GM06990 (cell line): Measurements from ENCODE around the gene CHAT.
A peak's percentile ranks its signal among the peaks of the same experiment; 100 is the strongest.
"Not testable (repeated sequence)": the region's sequence is repeated elsewhere in the genome, so short reads cannot be mapped to it uniquely, and the experiment has no call there.

Experiments
- DNase-seq: peaks from one replicate; pipeline ENCODE4 v3.0.0-alpha.2; 2011; ENCODE audit not compliant: insufficient read length; ENCODE audit errors: extremely low read depth
- H3K27me3 ChIP-seq: replicated peaks from 2 replicates; pipeline ENCODE4 v1.6.0; 2011; ENCODE audit warnings: low read length; ENCODE audit not compliant: control insufficient read depth, insufficient read depth
- H3K36me3 ChIP-seq: 2 replicates; pipeline ENCODE4 v1.5.1; 2011; ENCODE audit warnings: low read length; ENCODE audit not compliant: control insufficient read depth, insufficient read depth
- H3K4me3 ChIP-seq: replicated peaks from 2 replicates; pipeline ENCODE4 v1.5.1; 2011; ENCODE audit warnings: low read depth, mild to moderate bottlenecking, control low read depth, low read length
- TF ChIP-seq, protein P1 (sequence below): IDR thresholded peaks from 2 replicates; pipeline ENCODE4 v1.5.1; 2011; ENCODE audit warnings: low read length, control low read depth, mild to moderate bottlenecking, inconsistent platforms; ENCODE audit not compliant: insufficient read depth, poor library complexity, severe bottlenecking

CHAT gene

DNA sequence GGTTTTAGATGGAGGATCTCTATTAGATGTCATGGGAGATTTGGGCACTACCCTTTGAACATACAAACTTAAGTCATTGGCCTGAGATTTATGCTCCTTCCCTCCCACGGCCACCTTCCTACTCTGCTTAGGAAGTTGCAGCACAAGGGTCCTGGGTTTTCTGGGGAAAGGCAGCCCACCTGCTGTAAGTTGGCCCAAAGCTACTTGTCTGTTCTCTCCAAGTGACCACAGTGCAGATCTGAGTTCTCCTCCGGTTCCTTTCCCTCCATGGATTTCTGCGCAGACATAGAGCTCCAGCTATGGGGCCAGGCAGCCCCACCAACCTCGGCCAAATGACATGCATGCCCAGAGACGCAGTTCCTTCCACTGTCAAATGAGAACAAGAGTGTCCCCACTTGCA lies 52.8 kb downstream of the CHAT start:
- Histone ChIP-seq H3K36me3 (no peaks in the 10 kb centered on the region), H3K27me3 (no peaks in the 10 kb centered on the region; the same call in 1 of the 2 replicates), H3K4me3 (no peak overlapping the region)
- TF ChIP-seq, protein P1, sequence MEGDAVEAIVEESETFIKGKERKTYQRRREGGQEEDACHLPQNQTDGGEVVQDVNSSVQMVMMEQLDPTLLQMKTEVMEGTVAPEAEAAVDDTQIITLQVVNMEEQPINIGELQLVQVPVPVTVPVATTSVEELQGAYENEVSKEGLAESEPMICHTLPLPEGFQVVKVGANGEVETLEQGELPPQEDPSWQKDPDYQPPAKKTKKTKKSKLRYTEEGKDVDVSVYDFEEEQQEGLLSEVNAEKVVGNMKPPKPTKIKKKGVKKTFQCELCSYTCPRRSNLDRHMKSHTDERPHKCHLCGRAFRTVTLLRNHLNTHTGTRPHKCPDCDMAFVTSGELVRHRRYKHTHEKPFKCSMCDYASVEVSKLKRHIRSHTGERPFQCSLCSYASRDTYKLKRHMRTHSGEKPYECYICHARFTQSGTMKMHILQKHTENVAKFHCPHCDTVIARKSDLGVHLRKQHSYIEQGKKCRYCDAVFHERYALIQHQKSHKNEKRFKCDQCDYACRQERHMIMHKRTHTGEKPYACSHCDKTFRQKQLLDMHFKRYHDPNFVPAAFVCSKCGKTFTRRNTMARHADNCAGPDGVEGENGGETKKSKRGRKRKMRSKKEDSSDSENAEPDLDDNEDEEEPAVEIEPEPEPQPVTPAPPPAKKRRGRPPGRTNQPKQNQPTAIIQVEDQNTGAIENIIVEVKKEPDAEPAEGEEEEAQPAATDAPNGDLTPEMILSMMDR = no peak
- no peak for DNase-seq

GRCh38 chr10:49667991-49668390 lies 54.2 kb downstream of the CHAT start:
- TF ChIP-seq, protein P1 = no peak
- H3K36me3 ChIP-seq = no peaks in the 10 kb centered on the region
- no peak for DNase-seq
- no peak overlapping the region for H3K4me3 ChIP-seq
- no peaks in the 10 kb centered on the region; the same call in 1 of the 2 replicates for H3K27me3 ChIP-seq

GRCh38 chr10:49668684-49669083 lies 54.8 kb downstream of the CHAT start:
- Histone ChIP-seq H3K27me3 (no peaks in the 10 kb centered on the region; the same call in 1 of the 2 replicates), H3K36me3 (no peaks in the 10 kb centered on the region), H3K4me3 (no peak overlapping the region)
- DNase-seq = no peak
- TF ChIP-seq, protein P1 = no peak

DNA sequence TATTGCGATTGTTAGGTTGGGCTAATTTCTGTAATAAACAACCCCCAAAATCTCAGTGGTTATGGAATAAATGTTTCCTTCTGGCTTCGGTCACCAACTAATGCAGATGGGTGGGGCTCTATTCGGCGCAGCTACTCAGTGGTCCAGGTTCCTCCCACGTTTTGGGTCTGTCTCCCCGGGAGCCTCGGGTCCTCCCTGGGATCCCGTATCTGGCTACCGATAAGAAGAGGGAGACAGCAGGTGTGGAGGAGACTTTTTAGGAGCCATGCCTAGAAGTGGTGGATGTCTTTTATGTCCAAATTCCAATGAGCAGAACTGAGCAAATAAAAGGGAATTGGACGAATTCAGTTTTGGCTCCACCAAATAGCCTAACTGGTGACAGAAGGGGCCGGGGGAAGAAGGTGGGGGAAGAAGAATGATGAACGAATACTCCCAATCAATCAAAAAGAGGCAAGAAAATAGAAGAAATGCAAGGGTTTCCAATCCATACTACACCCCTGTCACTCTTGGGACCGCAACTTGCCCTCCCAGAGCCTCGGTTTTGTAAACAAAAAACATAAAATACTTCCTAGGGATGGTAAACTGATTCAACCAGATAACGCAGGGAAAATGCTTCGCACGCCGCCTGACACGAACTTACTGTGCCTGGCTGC lies 65.1 kb downstream of the CHAT start:
- TF ChIP-seq, protein P1 = no peak
- Histone ChIP-seq H3K4me3 (no peak overlapping the region), H3K27me3 (no peaks in the 10 kb centered on the region; the same call in 1 of the 2 replicates), H3K36me3 (no peaks in the 10 kb centered on the region)
- DNase-seq = no peak

GRCh38 chr10:49679480-49679893 lies 65.7 kb downstream of the CHAT start, which contains the start of gene C10orf53:
C10orf53 (plus strand) TSS chr10:49679651; CDS start chr10:49679698, 47 bp downstream.
- no peaks in the 10 kb centered on the region for H3K36me3 ChIP-seq
- peak; percentile 18 for DNase-seq
- no peak within 1 kb of the TSS for H3K4me3 ChIP-seq
- H3K27me3 ChIP-seq = no peaks in the 10 kb centered on the region; the same call in 1 of the 2 replicates
- TF ChIP-seq, protein P1 = no peak

GRCh38 chr10:49682449-49682848 lies 68.6 kb downstream of the CHAT start:
- not testable (repeated sequence) for H3K4me3 ChIP-seq, DNase-seq, H3K36me3 ChIP-seq, H3K27me3 ChIP-seq
